ENCODE results near the gene PGAP1.
"Not testable (repeated sequence)": the region's sequence is repeated elsewhere in the genome, so short reads cannot be mapped to it uniquely, and the experiment has no call there.

PGAP1 gene

GRCh38 chr2:196944570-196944969 lies 18.1 kb upstream of the PGAP1 start:
- no peak for DNase-seq

GRCh38 chr2:196941398-196942078 lies 15.0 kb upstream of the PGAP1 start:
- DNase-seq = no peak

GRCh38 chr2:196939371-196939770 lies 12.9 kb upstream of the PGAP1 start:
- DNase-seq = no peak

GRCh38 chr2:196935432-196935831 lies 8.9 kb upstream of the PGAP1 start:
- DNase-seq = no peak

- DNase-seq = no peak
Observed at GRCh38 chr2:196934672-196935071, 8.2 kb upstream of the PGAP1 start.

GRCh38 chr2:196931555-196931954 lies 5.0 kb upstream of the PGAP1 start:
- DNase-seq = no peak

- DNase-seq = peak; percentile 55
Observed at GRCh38 chr2:196927376-196928225, 1.1 kb upstream of the PGAP1 start.

- DNase-seq = peak; percentile 9
Observed at GRCh38 chr2:196925768-196926561, 542 bp downstream of the PGAP1 start.

GRCh38 chr2:196925051-196925767 lies 1.3 kb downstream of the PGAP1 start:
- DNase-seq = no peak

- no peak for DNase-seq
Observed at GRCh38 chr2:196924051-196924450, 2.5 kb downstream of the PGAP1 start.

- no peak for DNase-seq
Observed at GRCh38 chr2:196918927-196919326, 7.6 kb downstream of the PGAP1 start.

GRCh38 chr2:196917802-196918201 lies 8.7 kb downstream of the PGAP1 start:
- DNase-seq = no peak

GRCh38 chr2:196915507-196916189 lies 10.9 kb downstream of the PGAP1 start:
- DNase-seq = peak; percentile 18

- peak; percentile 53 for DNase-seq
Observed at GRCh38 chr2:196914867-196915460, 11.5 kb downstream of the PGAP1 start.

- no peak for DNase-seq
Observed at GRCh38 chr2:196913691-196914090, 12.8 kb downstream of the PGAP1 start.

- not testable (repeated sequence) for DNase-seq
Observed at GRCh38 chr2:196905365-196905764, 21.1 kb downstream of the PGAP1 start.

GRCh38 chr2:196902828-196903227 lies 23.7 kb downstream of the PGAP1 start:
- no peak for DNase-seq

- DNase-seq = no peak
Observed at GRCh38 chr2:196900843-196901242, 25.7 kb downstream of the PGAP1 start.

GRCh38 chr2:196899976-196900375 lies 26.5 kb downstream of the PGAP1 start:
- no peak for DNase-seq

GRCh38 chr2:196891136-196891535 lies 35.4 kb downstream of the PGAP1 start:
- no peak for DNase-seq

- DNase-seq = no peak
Observed at GRCh38 chr2:196887431-196887830, 39.1 kb downstream of the PGAP1 start.

GRCh38 chr2:196884368-196884767 lies 42.1 kb downstream of the PGAP1 start:
- no peak for DNase-seq
